Esophagus (tissue), 2 donors: ENCODE data around the gene STKLD1. TPM values are rescaled to one million over a fixed set of nuclear protein-coding genes. Genes with fewer than 3 reads are reported as not detected.
"Not testable (repeated sequence)": the region's sequence is repeated elsewhere in the genome, so short reads cannot be mapped to it uniquely, and the experiment has no call there.

ENCODE experiments used
- H3K27ac ChIP-seq, 2 donors: one replicate each; pipeline ENCODE4 v1.5.1; 2013; ENCODE audit warnings: low read depth in 2 of 2, mild to moderate bottlenecking in 2 of 2, inconsistent platforms in 1 of 2, low read length in 1 of 2, moderate library complexity in 1 of 2
- H3K27me3 ChIP-seq, 2 donors: one replicate each; pipeline ENCODE4 v1.6.1; 2013; ENCODE audit warnings: low read length in 2 of 2, control low read depth in 1 of 2, mild to moderate bottlenecking in 1 of 2; ENCODE audit not compliant: insufficient read depth in 2 of 2, control insufficient read depth in 1 of 2
- H3K36me3 ChIP-seq, 2 donors: one replicate each; pipeline ENCODE4 v1.6.1; 2013; ENCODE audit warnings: low read length in 1 of 2; ENCODE audit not compliant: control insufficient read depth in 2 of 2, insufficient read depth in 2 of 2
- H3K4me1 ChIP-seq, 2 donors: one replicate each; pipeline ENCODE4 v1.6.1; 2013; ENCODE audit warnings: low read length in 1 of 2; ENCODE audit not compliant: control insufficient read depth in 2 of 2, insufficient read depth in 2 of 2
- H3K4me3 ChIP-seq, 2 donors: one replicate each; pipeline ENCODE4 v1.5.1; 2013; ENCODE audit warnings: low read length in 2 of 2, mild to moderate bottlenecking in 2 of 2, low read depth in 1 of 2, moderate library complexity in 1 of 2
- H3K9me3 ChIP-seq, 2 donors: one replicate each; pipeline ENCODE4 v1.6.1; 2013; ENCODE audit warnings: mild to moderate bottlenecking in 2 of 2, low read depth in 1 of 2, low read length in 1 of 2, moderate library complexity in 1 of 2; ENCODE audit not compliant: control insufficient read depth in 2 of 2, insufficient read depth in 1 of 2
- WGBS, 2 donors: extraction: QIAGEN DNeasy Blood & Tissue Kit; methylation state at CpG; one replicate each; pipeline ENCODE4 v1.1.7; 2013; 5-methylcytosine and 5-hydroxymethylcytosine counted together
- polyA plus RNA-seq, 2 donors: library from polyadenylated mRNA; stranded (reverse); fragments of 200-250 nt; gene quantifications; one replicate each; pipeline ENCODE4 v1.2.3, GENCODE V29; 2013
- donor health status: healthy with polysubstance abuse.
- donor health status: Bipolar disorder and iron deficiency.

Gene STKLD1
- polyA plus RNA-seq, 2 donors, result 0.49 to 1.3 TPM

DNA sequence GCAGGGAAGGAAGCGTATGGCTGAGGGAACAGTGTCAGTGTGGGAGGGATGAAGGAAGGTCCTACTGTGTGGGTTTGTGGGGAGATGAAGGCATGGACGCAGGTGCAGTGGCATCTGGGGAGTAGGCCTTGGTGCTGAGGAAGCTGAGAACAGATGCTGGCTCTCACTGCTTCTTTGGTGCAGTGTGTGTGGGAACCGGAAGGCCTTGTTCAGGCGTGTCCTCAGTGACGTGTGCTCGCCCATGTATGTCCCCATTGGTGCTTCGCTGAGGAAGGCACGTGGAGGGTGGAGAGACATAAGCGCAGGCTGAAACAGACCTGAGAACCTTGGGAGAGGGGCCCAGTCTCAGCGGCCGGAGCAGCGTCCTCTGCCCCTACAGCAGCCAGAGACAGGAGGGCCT is 64.7 kb downstream of the STKLD1 start:
- Histone ChIP-seq H3K4me1 (no peaks in the 10 kb centered on the region), H3K36me3 (no peaks in the 10 kb centered on the region), H3K27ac (no peak overlapping the region), H3K9me3 (no peaks in the 10 kb centered on the region), H3K27me3 (no peaks in the 10 kb centered on the region), H3K4me3 (no peak overlapping the region)
- WGBS, 2 donors, result 74 to 77% methylated on average over 11 to 12 of the region's 12 CpGs

- no peaks in the 10 kb centered on the region for H3K4me1 ChIP-seq
- no peaks in the 10 kb centered on the region for H3K27me3 ChIP-seq
- H3K27ac ChIP-seq, result no peak overlapping the region
- no peaks in the 10 kb centered on the region for H3K9me3 ChIP-seq
- WGBS, 2 donors, result 61 to 74% methylated on average over 5 of the region's 5 CpGs
- H3K36me3 ChIP-seq, result no peaks in the 10 kb centered on the region
- no peak overlapping the region for H3K4me3 ChIP-seq
Measured at GRCh38 chr9:133441571-133441970, 65.4 kb downstream of the STKLD1 start.

- no peaks in the 10 kb centered on the region for H3K36me3 ChIP-seq
Measured at GRCh38 chr9:133443248-133443647, 67.1 kb downstream of the STKLD1 start.

DNA sequence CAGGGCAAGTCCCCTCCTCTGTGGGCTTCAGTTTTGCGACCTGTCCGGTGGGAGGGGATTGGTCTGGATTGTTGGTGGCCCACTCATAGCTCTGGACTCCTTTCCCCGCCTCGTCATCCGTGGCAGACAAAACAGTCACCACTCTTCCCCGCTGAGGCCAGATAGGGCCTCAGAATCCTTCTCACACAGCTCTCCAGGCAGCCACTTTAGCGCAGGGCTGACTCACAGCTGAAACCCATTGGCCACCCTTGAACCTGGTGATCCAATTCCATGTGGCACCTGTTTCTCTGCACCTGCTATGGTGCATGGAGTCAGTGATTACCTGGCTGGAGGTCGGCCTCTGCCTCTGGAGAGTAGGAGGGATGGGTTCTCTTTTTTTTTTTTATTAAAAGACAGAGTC is 67.8 kb downstream of the STKLD1 start:
- H3K27ac ChIP-seq, result no peak overlapping the region
- no peaks in the 10 kb centered on the region for H3K27me3 ChIP-seq
- no peak overlapping the region for H3K4me3 ChIP-seq
- no peaks in the 10 kb centered on the region for H3K36me3 ChIP-seq
- 83 to 86% methylated on average over 8 of the region's 8 CpGs for WGBS, 2 donors
- no peaks in the 10 kb centered on the region for H3K9me3 ChIP-seq
- H3K4me1 ChIP-seq, result no peaks in the 10 kb centered on the region

More at GRCh38 chr9:133443248-133443647, 67.1 kb downstream of the STKLD1 start:
- Histone ChIP-seq H3K4me3 (no peak overlapping the region), H3K4me1 (no peaks in the 10 kb centered on the region), H3K27me3 (no peaks in the 10 kb centered on the region), H3K9me3 (no peaks in the 10 kb centered on the region), H3K27ac (no peak overlapping the region)
- WGBS, 2 donors, result 91 to 95% methylated on average over 15 of the region's 15 CpGs

DNA sequence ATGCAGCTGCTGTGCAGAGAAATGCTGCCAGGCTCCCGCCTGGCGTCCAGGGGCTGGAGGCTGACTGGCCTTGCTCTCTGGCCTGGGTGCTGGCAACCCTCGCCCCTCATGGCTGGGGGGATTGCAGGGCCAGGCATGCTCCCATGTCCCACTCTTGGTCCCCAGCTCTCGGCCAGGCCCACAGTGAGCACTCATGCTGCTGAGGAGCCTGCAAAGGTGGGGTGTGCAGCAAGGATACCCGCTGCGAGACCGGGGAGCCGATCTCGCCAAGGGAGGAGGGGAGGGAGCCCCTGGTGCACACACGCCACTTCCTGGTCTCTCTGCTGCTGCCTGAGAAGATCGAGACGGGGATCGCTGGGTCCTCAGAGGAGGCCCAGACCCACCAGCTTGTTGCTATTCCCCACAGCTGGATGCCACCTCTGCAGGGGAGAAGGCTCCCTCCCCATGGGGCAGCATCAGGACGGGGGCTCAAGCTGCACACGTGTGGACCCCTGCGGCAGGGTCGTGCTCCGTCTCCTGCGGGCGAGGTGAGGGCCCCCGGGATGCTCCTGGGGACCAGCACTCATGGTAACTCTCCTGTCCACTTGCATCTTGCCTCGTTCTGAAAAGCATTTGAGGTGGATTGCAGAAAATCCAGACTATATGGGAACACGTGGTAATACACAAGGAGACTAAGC is 69.3 kb downstream of the STKLD1 start:
- H3K4me1 ChIP-seq, result no peaks in the 10 kb centered on the region
- H3K27me3 ChIP-seq, result no peaks in the 10 kb centered on the region
- H3K27ac ChIP-seq, result no peak overlapping the region
- H3K9me3 ChIP-seq, result no peaks in the 10 kb centered on the region
- 80 to 82% methylated on average over 22 to 23 of the region's 23 CpGs for WGBS, 2 donors
- no peaks in the 10 kb centered on the region for H3K36me3 ChIP-seq
- no peak overlapping the region for H3K4me3 ChIP-seq

- 67 to 70% methylated on average over 12 to 13 of the region's 13 CpGs for WGBS, 2 donors
- no peak overlapping the region for H3K27ac ChIP-seq
- H3K4me1 ChIP-seq, result no peaks in the 10 kb centered on the region
Measured at GRCh38 chr9:133448487-133448972, 72.4 kb downstream of the STKLD1 start.

GRCh38 chr9:133449760-133450159 is 73.6 kb downstream of the STKLD1 start:
- WGBS, 2 donors, result 62 to 71% methylated on average over 12 of the region's 12 CpGs
- no peaks in the 10 kb centered on the region for H3K36me3 ChIP-seq

More at GRCh38 chr9:133448487-133448972, 72.4 kb downstream of the STKLD1 start:
- Histone ChIP-seq H3K4me3 (no peak overlapping the region), H3K36me3 (no peaks in the 10 kb centered on the region), H3K9me3 (no peaks in the 10 kb centered on the region), H3K27me3 (no peaks in the 10 kb centered on the region)

GRCh38 chr9:133451865-133452264 is 75.7 kb downstream of the STKLD1 start:
- not testable (repeated sequence) for H3K27me3 ChIP-seq, H3K4me3 ChIP-seq, H3K36me3 ChIP-seq, H3K9me3 ChIP-seq, H3K27ac ChIP-seq, H3K4me1 ChIP-seq
- 89 to 91% methylated on average over 5 of the region's 5 CpGs for WGBS, 2 donors

More at GRCh38 chr9:133449760-133450159, 73.6 kb downstream of the STKLD1 start:
- no peaks in the 10 kb centered on the region for H3K9me3 ChIP-seq
- H3K4me1 ChIP-seq, result no peaks in the 10 kb centered on the region
- no peak overlapping the region for H3K4me3 ChIP-seq
- H3K27ac ChIP-seq, result no peak overlapping the region
- H3K27me3 ChIP-seq, result no peaks in the 10 kb centered on the region

GRCh38 chr9:133452562-133452961 is 76.4 kb downstream of the STKLD1 start:
- Histone ChIP-seq H3K4me1 (no peaks in the 10 kb centered on the region), H3K4me3 (no peak overlapping the region), H3K36me3 (no peaks in the 10 kb centered on the region), H3K27me3 (no peaks in the 10 kb centered on the region), H3K27ac (no peak overlapping the region), H3K9me3 (no peaks in the 10 kb centered on the region)
- 87 to 90% methylated on average over 7 of the region's 7 CpGs for WGBS, 2 donors

GRCh38 chr9:133453651-133454050 is 77.5 kb downstream of the STKLD1 start:
- WGBS, 2 donors, result 78 to 85% methylated on average over 11 of the region's 11 CpGs
- Histone ChIP-seq H3K9me3 (no peaks in the 10 kb centered on the region), H3K27me3 (no peaks in the 10 kb centered on the region), H3K4me1 (no peaks in the 10 kb centered on the region), H3K4me3 (no peak overlapping the region), H3K27ac (no peak overlapping the region), H3K36me3 (no peaks in the 10 kb centered on the region)
